GM12878 (cell line): ENCODE data around the gene MATN4. TPM values are rescaled to one million over a fixed set of nuclear protein-coding genes. Genes with fewer than 3 reads are reported as not detected.

ENCODE experiments used
- CUX1 ChIP-seq: IDR thresholded peaks from 2 replicates; pipeline ENCODE4 v1.6.1; 2012; ENCODE audit warnings: improper control_type of control experiment, low read depth, low read length; ENCODE audit not compliant: insufficient replicate concordance
- IKZF2 ChIP-seq, 2 experiments: fragments of 450-650 bp; IDR thresholded peaks; 2 replicates each; pipeline ENCODE4 v1.6.1; 2017; ENCODE audit warnings: mild to moderate bottlenecking in 2 of 2, moderate library complexity in 2 of 2
- NR2C2 ChIP-seq: IDR thresholded peaks from 2 replicates; pipeline ENCODE4 v1.6.1; 2011; ENCODE audit warnings: borderline replicate concordance, low read depth; ENCODE audit not compliant: control insufficient read depth, insufficient read length
- POU2F2 ChIP-seq: IDR thresholded peaks from 3 replicates; pipeline ENCODE4 v1.6.1; 2011; ENCODE audit warnings: low read depth, mild to moderate bottlenecking, low read length, borderline replicate concordance
- STAT3 ChIP-seq: IDR thresholded peaks from 2 replicates; pipeline ENCODE4 v1.6.1; 2011; ENCODE audit warnings: low read depth, low read length, improper control_type of control experiment
- YBX1 ChIP-seq: fragments of 450-650 bp; IDR thresholded peaks from 2 replicates; pipeline ENCODE4 v1.6.1; 2016; ENCODE audit warnings: antibody characterized with exemption
- polyA plus RNA-seq, 11 experiments: library from polyadenylated mRNA; depleted of rRNA in 4 of 11; unstranded in 6 of 11; stranded (reverse) in 5 of 11; fragments of >200 nt; fragmentation: Nextera tagmentation in 4 of 11; fragmentation: Illumina TruSeq in 1 of 11; extraction: Ambion mirVana in 4 of 11; extraction: Trizol in 1 of 11; gene quantifications; 1 replicate in 1 of 11; 2 replicates in 10 of 11; pipeline versions ENCODE4 v1.2.1 to v1.2.3, GENCODE V29; 2011 to 2016; ENCODE audit warnings: inconsistent platforms in 2 of 11, missing spikeins in 2 of 11, low read depth in 1 of 11
- total RNA-seq, 4 experiments: library from RNA; depleted of rRNA in 3 of 4; stranded (reverse); fragments of >200 nt in 3 of 4; fragmentation: Illumina TruSeq in 1 of 4; extraction: Trizol in 1 of 4; gene quantifications; 2 replicates each; pipeline versions ENCODE4 v1.2.1 to v1.2.3, GENCODE V29; 2013 to 2021

The MATN4 gene
- total and polyA plus RNA-seq, 10 of the 15 experiments (the other 5 are each of a cell fraction or from before 2014, with no cell fraction given): 0.10 to 0.15 TPM; not detected in 8

- no peak for TF ChIP-seq CUX1
- TF ChIP-seq YBX1: no peak
- no peak for TF ChIP-seq POU2F2
- TF ChIP-seq STAT3: no peak
- no peak for TF ChIP-seq IKZF2 (IDR thresholded peaks at IDR 0.05)
- TF ChIP-seq NR2C2: no peak
Observed at GRCh38 chr20:45339084-45339483, 31.0 kb upstream of the MATN4 start (continued).
